PC-9 (cell line): ENCODE measurements around the gene GATA3. TPM values are rescaled to one million over a fixed set of nuclear protein-coding genes. Genes with fewer than 3 reads are reported as not detected.

Experiments used
- BruUV-seq: library from RNA; stranded (reverse); fragments of 400-500 nt; replicated peaks from 2 replicates; lab custom pipeline; 2021; lab: Mats Ljungman, UMichigan
- CTCF ChIA-PET: fragments of 300-600 bp; sonication (Branson Sonifier 250); formaldehyde crosslinking; loops from one replicate; lab custom pipeline; 2022; ENCODE audit warnings: antibody characterized with exemption; lab: Charles Lee
- POLR2A ChIA-PET: fragments of 300-600 bp; sonication (Branson Sonifier 250); formaldehyde crosslinking; loops from one replicate; lab custom pipeline; 2022; ENCODE audit warnings: antibody characterized with exemption; ENCODE audit not compliant: unreplicated experiment; lab: Charles Lee
- DNase-seq, 2 experiments: peaks; one replicate each; pipeline versions ENCODE4 v3.0.0 to v3.0.0-alpha.2; 2015 to 2022; ENCODE audit warnings: mixed read lengths in 1 of 2
- H2AFZ ChIP-seq: fragments of 200-600 bp; sonication (generic); 2 replicates; pipeline ENCODE4 v1.8.1; 2017; ENCODE audit warnings: antibody characterized with exemption
- H3F3A ChIP-seq: fragments of 200-600 bp; sonication (generic); 2 replicates; pipeline ENCODE4 v1.8.1; 2017; ENCODE audit warnings: antibody characterized with exemption, mild to moderate bottlenecking, low read depth; ENCODE audit not compliant: insufficient read depth
- H3K27ac ChIP-seq: fragments of 200-600 bp; sonication (generic); 2 replicates; pipeline ENCODE4 v1.6.1; 2016; ENCODE audit warnings: mixed run types
- H3K27me3 ChIP-seq: fragments of 200-600 bp; sonication (generic); 2 replicates; pipeline ENCODE4 v1.6.1; 2016; ENCODE audit warnings: low read depth, mixed run types; ENCODE audit not compliant: insufficient read depth
- H3K36me3 ChIP-seq: fragments of 200-600 bp; sonication (generic); 2 replicates; pipeline ENCODE4 v1.6.1; 2016; ENCODE audit warnings: low read depth, mixed run types
- H3K4me1 ChIP-seq: fragments of 200-600 bp; sonication (generic); replicated peaks from 2 replicates; pipeline ENCODE4 v1.6.1; 2016; ENCODE audit warnings: mixed run types; ENCODE audit not compliant: insufficient read depth
- H3K4me2 ChIP-seq: fragments of 200-600 bp; sonication (generic); 2 replicates; pipeline ENCODE4 v1.6.1; 2017; ENCODE audit warnings: mixed run types
- H3K4me3 ChIP-seq: fragments of 200-600 bp; sonication (generic); 2 replicates; pipeline ENCODE4 v1.6.1; 2016; ENCODE audit warnings: mixed run types
- H3K79me2 ChIP-seq: fragments of 200-600 bp; sonication (generic); 2 replicates; pipeline ENCODE4 v1.6.1; 2017; ENCODE audit warnings: low read depth, mixed run types
- H3K9me2 ChIP-seq: fragments of 200-600 bp; sonication (generic); 2 replicates; pipeline ENCODE4 v1.8.1; 2017; ENCODE audit warnings: mild to moderate bottlenecking; ENCODE audit not compliant: insufficient read depth
- H3K9me3 ChIP-seq: fragments of 200-600 bp; sonication (generic); 2 replicates; pipeline ENCODE4 v1.8.1; 2016; ENCODE audit warnings: low read depth; ENCODE audit not compliant: insufficient read depth
- H4K20me1 ChIP-seq: fragments of 200-600 bp; sonication (generic); 2 replicates; pipeline ENCODE4 v1.8.1; 2017; ENCODE audit not compliant: insufficient read depth
- CTCF ChIP-seq: fragments of 200-600 bp; sonication (generic); conservative IDR thresholded peaks from 2 replicates; pipeline ENCODE4 v1.6.1; 2017; ENCODE audit warnings: mixed run types, antibody characterized with exemption, mild to moderate bottlenecking, moderate library complexity
- EZH2 ChIP-seq: fragments of 200-600 bp; sonication (generic); IDR thresholded peaks from 2 replicates; pipeline ENCODE4 v1.8.0; 2017; ENCODE audit warnings: antibody characterized with exemption, low read depth
- intact Hi-C: fragments of 100-400 bp; cut with micrococcal nuclease; formaldehyde crosslinking; loops from one replicate; pipeline ENCODE4 v1.10.0; 2022; ENCODE audit not compliant: unreplicated experiment
- total RNA-seq: library from RNA; stranded (reverse); gene quantifications from 2 replicates; pipeline ENCODE4 v1.2.3, GENCODE V29; 2021

Gene GATA3
- total RNA-seq, 1 experiment from 2014 or later: 43.6 TPM

GRCh38 chr10:8063935-8064334 lies 9.4 kb downstream of the GATA3 start:
- H3K4me2 ChIP-seq: no peak overlapping the region
- 0 out of 2 replicates have a peak, but pooled peaks cover 4% of the 10 kb centered on the region for H3F3A ChIP-seq
- H3K27ac ChIP-seq: no peak overlapping the region
- H3K4me3 ChIP-seq: no peak overlapping the region
- H3K27me3 ChIP-seq: no peaks in the 10 kb centered on the region
- POLR2A ChIA-PET: interaction anchor here (0.7 kb wide), 1 partner anchor 12 kb away, joined by 3 read pairs; no protein-coding TSS in a partner anchor
- no peak for TF ChIP-seq EZH2
- TF ChIP-seq CTCF: no peak
- H3K9me2 ChIP-seq: no peaks in the 10 kb centered on the region
- CTCF ChIA-PET: no interaction called here
- DNase-seq: no peak
- H3K79me2 ChIP-seq: peaks cover 50% of the 10 kb centered on the region
- H3K4me1 ChIP-seq: 0 out of 2 replicates have a peak, but pooled peaks cover 12% of the 10 kb centered on the region
- intact Hi-C loops: loop anchor here (10.0 kb wide), 1 partner anchor 71 kb away; no protein-coding TSS in a partner anchor
- no TSS peak for BruUV-seq
- H4K20me1 ChIP-seq: no peaks in the 10 kb centered on the region
- peaks cover 20% of the 10 kb centered on the region; the same call in 1 of the 2 replicates for H3K36me3 ChIP-seq
- no peaks in the 10 kb centered on the region for H3K9me3 ChIP-seq
- H2AFZ ChIP-seq: no peak overlapping the region

- no peaks in the 10 kb centered on the region for H3K9me3 ChIP-seq
- intact Hi-C loops: loop anchor here (10.0 kb wide), 1 partner anchor 70 kb away; no protein-coding TSS in a partner anchor
- no peak for TF ChIP-seq CTCF
- TF ChIP-seq EZH2: no peak
- no peak overlapping the region for H3K4me3 ChIP-seq
- peaks cover 45% of the 10 kb centered on the region for H3K79me2 ChIP-seq
- 0 out of 2 replicates have a peak, but pooled peaks cover 12% of the 10 kb centered on the region for H3K4me1 ChIP-seq
- H3F3A ChIP-seq: 0 out of 2 replicates have a peak, but pooled peaks cover 4% of the 10 kb centered on the region
- peaks cover 23% of the 10 kb centered on the region; the same call in 1 of the 2 replicates for H3K36me3 ChIP-seq
- H4K20me1 ChIP-seq: no peaks in the 10 kb centered on the region
- no peaks in the 10 kb centered on the region for H3K9me2 ChIP-seq
- ChIA-PET CTCF (interaction anchor here (0.6 kb wide), 1 partner anchor 130 kb away, joined by 4 read pairs; no protein-coding TSS in a partner anchor), POLR2A (no interaction called here)
- BruUV-seq: no TSS peak
- H2AFZ ChIP-seq: no peak overlapping the region
- no peak overlapping the region for H3K4me2 ChIP-seq
- H3K27me3 ChIP-seq: no peaks in the 10 kb centered on the region
- DNase-seq: no peak
- H3K27ac ChIP-seq: no peak overlapping the region
Measured at GRCh38 chr10:8064436-8064835, 9.9 kb downstream of the GATA3 start.

DNA sequence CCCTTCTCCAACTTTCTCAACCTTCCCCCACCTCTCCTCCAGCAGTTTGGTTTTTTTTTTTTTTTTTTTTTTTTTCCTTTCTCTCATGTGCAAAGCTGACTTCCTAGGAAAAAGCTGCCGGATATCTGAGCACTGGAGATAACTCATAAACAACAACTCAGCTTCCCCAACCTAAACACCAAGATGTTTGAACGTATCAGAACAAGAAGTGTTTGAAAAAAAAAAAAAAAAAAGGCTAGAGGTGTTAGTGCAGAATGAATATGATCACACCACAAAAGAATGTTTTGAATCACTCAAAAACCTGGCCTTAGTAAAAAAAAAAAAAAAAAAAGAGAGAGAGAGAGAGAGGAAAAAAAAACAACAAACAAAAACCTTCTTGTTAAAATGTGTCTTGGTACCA lies 11.2 kb downstream of the GATA3 start:
- H4K20me1 ChIP-seq: no peaks in the 10 kb centered on the region
- no peak overlapping the region; the same call in 1 of the 2 replicates for H3K4me2 ChIP-seq
- H3K36me3 ChIP-seq: peaks cover 27% of the 10 kb centered on the region; the same call in 1 of the 2 replicates
- H3K9me3 ChIP-seq: no peaks in the 10 kb centered on the region
- H3K27me3 ChIP-seq: no peaks in the 10 kb centered on the region
- TF ChIP-seq CTCF (no peak), EZH2 (no peak)
- POLR2A ChIA-PET: no interaction called here
- H3K79me2 ChIP-seq: peaks cover 34% of the 10 kb centered on the region
- no peaks in the 10 kb centered on the region for H3K9me2 ChIP-seq
- CTCF ChIA-PET: interaction anchor here (0.7 kb wide), 2 partner anchors 8 to 33 kb away, joined by 3 to 6 read pairs; no protein-coding TSS in a partner anchor
- intact Hi-C loops: loop anchor here (10.0 kb wide), 1 partner anchor 69 kb away; no protein-coding TSS in a partner anchor
- peak in 1 of 2 experiments; percentile 72 for DNase-seq
- no peak overlapping the region for H3K4me3 ChIP-seq
- BruUV-seq: no TSS peak
- H3K4me1 ChIP-seq: 0 out of 2 replicates have a peak, but pooled peaks cover 12% of the 10 kb centered on the region
- 0 out of 2 replicates have a peak, but pooled peaks cover 4% of the 10 kb centered on the region for H3F3A ChIP-seq
- no peak overlapping the region for H2AFZ ChIP-seq
- H3K27ac ChIP-seq: peak overlapping the region; percentile 10; the same call in 1 of the 2 replicates
